Breast epithelium (tissue), 4 donors: ENCODE results near the gene KLF6. TPM values are rescaled to one million over a fixed set of nuclear protein-coding genes. Genes with fewer than 3 reads are reported as not detected.

Experiments used
- DNase-seq, 2 donors: peaks; one replicate each; pipeline ENCODE4 v3.0.0-alpha.2; 2019; ENCODE audit warnings: low spot score in 2 of 2
- H3K27ac ChIP-seq, 2 donors: fragments of 200-600 bp; sonication (generic) in 1 of 2; one replicate each; pipeline ENCODE4 v1.5.1; 2016 to 2019; ENCODE audit warnings: mild to moderate bottlenecking in 1 of 2
- H3K27me3 ChIP-seq, 2 donors: fragments of 200-600 bp; sonication (generic) in 1 of 2; one replicate each; pipeline versions ENCODE4 v1.5.1 to v1.6.0; 2017 to 2019; ENCODE audit warnings: control low read depth in 1 of 2, mild to moderate bottlenecking in 1 of 2
- H3K36me3 ChIP-seq: fragments of 200-600 bp; one replicate; pipeline ENCODE4 v1.5.1; 2019
- H3K4me1 ChIP-seq, 2 donors: fragments of 200-600 bp; sonication (generic); one replicate each; pipeline ENCODE4 v1.5.1; 2016 to 2019; ENCODE audit warnings: control low read depth in 1 of 2
- H3K4me3 ChIP-seq, 3 donors: fragments of 200-600 bp; sonication (generic); 1 replicate in 2 of 3; 2 replicates in 1 of 3; pipeline ENCODE4 v1.5.1; 2016 to 2019; ENCODE audit warnings: mild to moderate bottlenecking in 3 of 3, moderate library complexity in 2 of 3
- H3K9me3 ChIP-seq, 2 donors: fragments of 200-600 bp; sonication (generic) in 1 of 2; one replicate each; pipeline ENCODE4 v1.5.1; 2016 to 2019; ENCODE audit warnings: control low read depth in 1 of 2
- CTCF ChIP-seq, 3 donors: fragments of 450-650 bp; IDR thresholded peaks; one replicate each; pipeline ENCODE4 v1.5.1; 2016 to 2017; ENCODE audit warnings: antibody characterized with exemption in 3 of 3, mild to moderate bottlenecking in 3 of 3, moderate library complexity in 3 of 3
- POLR2A ChIP-seq: fragments of 450-650 bp; IDR thresholded peaks from one replicate; pipeline ENCODE4 v1.6.1; 2016; ENCODE audit warnings: antibody characterized with exemption, mild to moderate bottlenecking, moderate library complexity
- POLR2AphosphoS5 ChIP-seq, 3 donors: sonication (generic); formaldehyde crosslinking; IDR thresholded peaks; one replicate each; pipeline ENCODE4 v1.6.1; 2017; ENCODE audit warnings: antibody characterized with exemption in 3 of 3
- intact Hi-C: fragments of 100-400 bp; cut with DNase I; formaldehyde crosslinking; loops from one replicate; pipeline ENCODE4 v1.15.1; 2023; ENCODE audit warnings: low total_unique reads
- total RNA-seq, 3 donors: library from RNA; depleted of rRNA; stranded (reverse); fragments of >200 nt; gene quantifications; one replicate each; pipeline ENCODE4 v1.1.0, GENCODE V29; 2016

KLF6 gene
- total RNA-seq, 3 donors from 2014 or later = 132 to 347 (median 186) TPM

GRCh38 chr10:3780021-3780770 is 4.8 kb downstream of the KLF6 start:
- DNase-seq = peak in 1 of 2 donors; percentile 69
- Histone ChIP-seq H3K9me3 (no peaks in the 10 kb centered on the region), H3K27me3 (no peaks in the 10 kb centered on the region), H3K4me3 (peak overlapping the region; percentile 61 to 98 (median 72)), H3K4me1 (peaks cover 13 to 21% of the 10 kb centered on the region in 2 donors), H3K27ac (peak overlapping the region; percentile 100), H3K36me3 (no peaks in the 10 kb centered on the region)
- TF ChIP-seq POLR2AphosphoS5 (IDR thresholded peaks at IDR 0.05) (peak; percentile 30 to 69 (median 60)), CTCF (IDR thresholded peaks at IDR 0.05) (no peak)
- intact Hi-C loops = no loop called here

- H3K27ac ChIP-seq = peak overlapping the region; percentile 100
- H3K9me3 ChIP-seq = no peaks in the 10 kb centered on the region
- no peaks in the 10 kb centered on the region for H3K36me3 ChIP-seq
- TF ChIP-seq CTCF (IDR thresholded peaks at IDR 0.05) (no peak), POLR2A (no peak), POLR2AphosphoS5 (IDR thresholded peaks at IDR 0.05) (peak in 2 of 3 donors; percentile 78 to 80)
- peak overlapping the region; percentile 61 to 98 (median 72) for H3K4me3 ChIP-seq
- intact Hi-C loops = no loop called here
- no peak for DNase-seq
- no peaks in the 10 kb centered on the region for H3K27me3 ChIP-seq
- H3K4me1 ChIP-seq = peaks cover 13 to 21% of the 10 kb centered on the region in 2 donors
These were observed 5.8 kb downstream of the KLF6 start for GRCh38 chr10:3779158-3779741.

DNA sequence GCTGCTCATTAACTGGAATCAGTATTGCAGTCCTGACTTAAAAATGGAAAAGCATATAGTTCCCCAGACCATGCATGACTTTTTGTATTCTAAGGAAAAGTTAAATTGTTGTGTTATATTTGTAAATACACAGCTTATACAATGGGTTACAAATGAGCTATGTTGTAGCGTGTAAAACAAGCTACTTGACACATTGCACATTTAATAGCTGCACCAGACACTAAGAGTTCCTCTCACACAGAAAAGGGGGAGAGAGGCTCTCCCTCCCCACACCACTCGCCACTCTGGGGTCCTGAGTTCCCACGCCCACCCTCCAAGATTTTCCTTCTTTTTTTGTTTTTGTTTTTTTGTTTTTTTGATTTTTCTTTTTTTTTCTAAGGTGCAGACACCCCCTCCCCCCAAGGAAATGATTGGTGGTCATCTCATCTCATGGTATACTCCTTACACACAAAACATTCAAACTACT is 6.3 kb downstream of the KLF6 start:
- H3K4me3 ChIP-seq = peak overlapping the region; percentile 61 to 98 (median 72)
- peaks cover 13 to 21% of the 10 kb centered on the region in 2 donors for H3K4me1 ChIP-seq
- no peaks in the 10 kb centered on the region for H3K9me3 ChIP-seq
- no peaks in the 10 kb centered on the region for H3K27me3 ChIP-seq
- H3K27ac ChIP-seq = peak overlapping the region; percentile 100
- no peaks in the 10 kb centered on the region for H3K36me3 ChIP-seq
- intact Hi-C loops = no loop called here
- DNase-seq = no peak
- no peak for TF ChIP-seq POLR2AphosphoS5 (IDR thresholded peaks at IDR 0.05)
- TF ChIP-seq CTCF (IDR thresholded peaks at IDR 0.05) = no peak
- TF ChIP-seq POLR2A = no peak

DNA sequence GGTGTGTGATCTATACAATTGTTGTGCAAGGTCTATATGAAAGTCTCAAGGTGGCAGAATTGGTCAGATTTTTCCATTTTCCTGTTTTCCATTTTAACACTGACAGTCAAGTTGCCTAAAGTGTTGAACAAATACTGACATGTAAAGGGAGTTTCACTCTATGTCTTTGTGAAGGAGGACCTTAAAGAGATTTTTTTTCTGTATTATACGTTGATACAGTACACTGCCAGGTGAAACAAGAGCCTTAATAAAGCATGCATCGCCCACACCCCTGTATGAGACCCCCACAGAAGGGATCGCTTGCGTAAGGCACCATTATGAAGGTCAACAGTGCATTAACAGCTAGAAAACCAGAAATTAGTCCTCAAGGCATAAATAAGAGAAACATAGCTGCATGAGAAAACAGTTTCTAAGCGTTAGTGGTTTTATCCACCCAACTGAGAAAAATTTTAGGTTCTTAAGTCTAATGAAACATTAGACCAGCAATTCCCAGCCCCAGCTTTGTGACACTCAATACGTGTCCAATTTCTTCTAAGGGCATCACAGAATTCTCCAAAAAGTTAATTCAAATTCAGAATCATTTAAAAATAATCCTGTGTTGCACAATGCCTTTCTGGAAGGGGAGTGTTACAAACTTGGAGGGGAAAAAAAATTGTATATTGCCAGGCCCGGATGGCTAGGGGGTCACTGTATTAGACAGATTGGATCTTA is 6.9 kb downstream of the KLF6 start:
- H3K27ac ChIP-seq = peak overlapping the region; percentile 100
- no peak for DNase-seq
- TF ChIP-seq POLR2A (no peak), POLR2AphosphoS5 (IDR thresholded peaks at IDR 0.05) (peak in 1 of 3 donors; percentile 31)
- H3K9me3 ChIP-seq = no peaks in the 10 kb centered on the region
- H3K27me3 ChIP-seq = no peaks in the 10 kb centered on the region
- no peaks in the 10 kb centered on the region for H3K36me3 ChIP-seq
- H3K4me3 ChIP-seq = peak overlapping the region; percentile 61 to 98 (median 72)
- intact Hi-C loops = no loop called here
- peaks cover 13 to 21% of the 10 kb centered on the region in 2 donors for H3K4me1 ChIP-seq

DNA sequence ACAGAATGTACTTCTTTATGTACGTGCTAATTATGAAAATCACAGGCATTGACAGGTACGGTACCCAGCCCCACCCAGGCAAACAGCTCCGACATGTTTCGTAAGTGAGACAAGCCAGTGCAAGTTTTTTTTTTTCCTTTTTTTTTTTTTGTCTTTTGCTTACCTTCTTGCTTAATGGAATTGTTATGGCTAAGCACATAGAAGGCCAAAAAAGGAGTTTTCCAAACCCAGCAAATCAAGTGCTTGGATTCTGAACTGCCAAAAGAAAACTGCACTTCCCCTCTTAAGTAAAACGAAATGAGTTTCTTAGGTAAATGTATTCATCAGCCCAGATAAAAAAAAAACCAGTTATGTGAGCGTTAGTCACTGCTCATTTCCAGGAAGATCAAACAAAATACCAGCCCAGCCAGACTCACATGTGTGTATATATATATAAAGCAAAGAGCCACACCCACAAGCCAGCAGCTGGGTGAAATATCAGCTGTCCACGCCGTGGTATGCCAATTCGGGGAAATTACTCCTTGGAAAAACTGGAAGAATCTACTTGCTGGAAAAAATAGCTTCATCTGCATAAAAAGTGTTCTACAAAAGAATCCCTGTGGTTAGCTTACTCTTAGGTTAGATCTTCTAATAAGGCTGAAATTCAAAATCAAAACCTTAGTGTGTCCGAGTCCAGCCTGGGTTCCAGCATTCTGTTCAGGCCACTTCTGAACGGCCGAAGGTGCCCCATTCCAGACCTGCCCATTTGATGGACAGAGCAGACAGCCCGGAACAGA is 8.0 kb downstream of the KLF6 start:
- H3K4me1 ChIP-seq = peaks cover 13 to 21% of the 10 kb centered on the region in 2 donors
- H3K4me3 ChIP-seq = peak overlapping the region in 2 of 3 donors; percentile 11 to 45
- H3K27ac ChIP-seq = peak overlapping the region; percentile 93 to 100
- H3K36me3 ChIP-seq = no peaks in the 10 kb centered on the region
- TF ChIP-seq POLR2AphosphoS5 (IDR thresholded peaks at IDR 0.05) (peak in 2 of 3 donors; percentile 67 to 86), CTCF (IDR thresholded peaks at IDR 0.05) (no peak)
- peak in 1 of 2 donors; percentile 82 for DNase-seq
- intact Hi-C loops = no loop called here
- H3K9me3 ChIP-seq = no peaks in the 10 kb centered on the region
- H3K27me3 ChIP-seq = no peaks in the 10 kb centered on the region
